Upper lobe of right lung (tissue), 1 donor: ENCODE data around the gene STAG1. TPM values are rescaled to one million over a fixed set of nuclear protein-coding genes. Genes with fewer than 3 reads are reported as not detected.
"Not testable (repeated sequence)": the region's sequence is repeated elsewhere in the genome, so short reads cannot be mapped to it uniquely, and the experiment has no call there.

Source experiments
- ATAC-seq: fragments of 200-7000 bp; cut with Tn5 transposase; one replicate; pipeline ENCODE4 v1.9.1; 2020; ENCODE audit warnings: mild to moderate bottlenecking, moderate library complexity
- DNase-seq: peaks from one replicate; pipeline ENCODE4 v3.0.0-alpha.2; 2020
- H3K27ac ChIP-seq: fragments of 200-600 bp; one replicate; pipeline ENCODE4 v1.8.0; 2022
- H3K27me3 ChIP-seq: fragments of 200-600 bp; one replicate; pipeline ENCODE4 v1.8.0; 2022; ENCODE audit warnings: mild to moderate bottlenecking
- H3K36me3 ChIP-seq: fragments of 200-600 bp; one replicate; pipeline ENCODE4 v1.8.0; 2022
- H3K4me1 ChIP-seq: fragments of 200-600 bp; one replicate; pipeline ENCODE4 v1.8.0; 2022
- H3K4me3 ChIP-seq: fragments of 200-600 bp; one replicate; pipeline ENCODE4 v1.8.0; 2022; ENCODE audit warnings: mild to moderate bottlenecking
- H3K9me3 ChIP-seq: fragments of 200-600 bp; one replicate; pipeline ENCODE4 v1.8.0; 2022
- CTCF ChIP-seq: fragments of 200-600 bp; IDR thresholded peaks from one replicate; pipeline ENCODE4 v1.8.0; 2022; ENCODE audit warnings: antibody characterized with exemption
- intact Hi-C: fragments of 100-400 bp; cut with DNase I; formaldehyde crosslinking; loops from one replicate; pipeline ENCODE4 v1.11.0; 2022
- total RNA-seq: library from RNA; stranded (reverse); fragmentation: NEBNext Ultra II Directional; extraction: Animal tissue kit (Norgen Biotek cat#: 25700); gene quantifications from one replicate; pipeline ENCODE4 v1.2.1, GENCODE V29; 2021
- donor health status: DM: no; HTN: yes; CAD: no; lungs with severe emphysema.

STAG1 gene
- total RNA-seq, 1 donor from 2014 or later, result 40.8 TPM

GRCh38 chr3:136378011-136378410 lies 374.2 kb downstream of the STAG1 start:
- DNase-seq (no peak), ATAC-seq (no peak)
- H3K9me3 ChIP-seq, result no peaks in the 10 kb centered on the region
- no peak overlapping the region for H3K27ac ChIP-seq
- TF ChIP-seq CTCF, result no peak
- no peaks in the 10 kb centered on the region for H3K4me1 ChIP-seq
- intact Hi-C loops, result no loop called here
- H3K4me3 ChIP-seq, result no peak overlapping the region
- H3K27me3 ChIP-seq, result no peaks in the 10 kb centered on the region
- H3K36me3 ChIP-seq, result peaks cover 8% of the 10 kb centered on the region

- Histone ChIP-seq H3K27me3 (no peaks in the 10 kb centered on the region), H3K27ac (no peak overlapping the region), H3K4me3 (no peak overlapping the region), H3K36me3 (peaks cover 8% of the 10 kb centered on the region), H3K9me3 (no peaks in the 10 kb centered on the region), H3K4me1 (no peaks in the 10 kb centered on the region)
- no peak for TF ChIP-seq CTCF
- ATAC-seq (no peak), DNase-seq (no peak)
- intact Hi-C loops, result no loop called here
Observed at GRCh38 chr3:136377508-136377907, 374.7 kb downstream of the STAG1 start.

- intact Hi-C loops, result not testable (repeated sequence)
Observed at GRCh38 chr3:136375800-136376199, 376.4 kb downstream of the STAG1 start.

GRCh38 chr3:136366289-136366688 lies 385.9 kb downstream of the STAG1 start:
- peaks cover 20% of the 10 kb centered on the region for H3K36me3 ChIP-seq
- H3K27me3 ChIP-seq, result no peaks in the 10 kb centered on the region
- H3K27ac ChIP-seq, result no peak overlapping the region
- no peaks in the 10 kb centered on the region for H3K4me1 ChIP-seq
- no peaks in the 10 kb centered on the region for H3K9me3 ChIP-seq
- ATAC-seq (no peak), DNase-seq (no peak)
- intact Hi-C loops, result no loop called here
- no peak overlapping the region for H3K4me3 ChIP-seq
- TF ChIP-seq CTCF, result no peak

More at GRCh38 chr3:136375800-136376199, 376.4 kb downstream of the STAG1 start:
- H3K27ac ChIP-seq, H3K9me3 ChIP-seq, H3K4me1 ChIP-seq, H3K4me3 ChIP-seq, DNase-seq, H3K27me3 ChIP-seq, ATAC-seq, H3K36me3 ChIP-seq: not testable (repeated sequence)

GRCh38 chr3:136353461-136353860 lies 398.7 kb downstream of the STAG1 start:
- no peaks in the 10 kb centered on the region for H3K9me3 ChIP-seq
- ATAC-seq (no peak), DNase-seq (no peak)
- intact Hi-C loops, result no loop called here
- H3K4me3 ChIP-seq, result no peak overlapping the region
- peaks cover 16% of the 10 kb centered on the region for H3K36me3 ChIP-seq
- TF ChIP-seq CTCF, result no peak
- H3K27ac ChIP-seq, result no peak overlapping the region
- H3K27me3 ChIP-seq, result no peaks in the 10 kb centered on the region
- no peaks in the 10 kb centered on the region for H3K4me1 ChIP-seq

GRCh38 chr3:136351905-136352304 lies 400.3 kb downstream of the STAG1 start:
- intact Hi-C loops, result no loop called here

More at GRCh38 chr3:136351905-136352304, 400.3 kb downstream of the STAG1 start:
- DNase-seq (no peak), ATAC-seq (no peak)
- H3K9me3 ChIP-seq, result no peaks in the 10 kb centered on the region
- no peak overlapping the region for H3K27ac ChIP-seq
- peaks cover 20% of the 10 kb centered on the region for H3K36me3 ChIP-seq
- H3K27me3 ChIP-seq, result no peaks in the 10 kb centered on the region
- no peak for TF ChIP-seq CTCF
- no peak overlapping the region for H3K4me3 ChIP-seq
- no peaks in the 10 kb centered on the region for H3K4me1 ChIP-seq
